ENCODE measurements around the gene SHH. TPM values are rescaled to one million over a fixed set of nuclear protein-coding genes. Genes with fewer than 3 reads are reported as not detected.

Gene SHH
- total and polyA plus RNA-seq, 2 of the 13 experiments (the other 11 are each of a cell fraction or from before 2014, with no cell fraction given), result 1.9 to 3.4 TPM

GRCh38 chr7:155815332-155816191 is 3.3 kb upstream of the SHH start (continued):
- no peak for TF ChIP-seq ZHX2 (IDR thresholded peaks at IDR 0.05; ENCODE audit: low read depth)
- TF ChIP-seq ZHX2 (CRISPR knock-in tag; IDR thresholded peaks at IDR 0.05; ENCODE audit: borderline replicate concordance), result no peak
- TF ChIP-seq SP140L (CRISPR knock-in tag; IDR thresholded peaks at IDR 0.05; ENCODE audit: borderline replicate concordance), result no peak
- TF ChIP-seq ZC3H13 (CRISPR knock-in tag; IDR thresholded peaks at IDR 0.05), result no peak
- no peak for TF ChIP-seq ZNF350 (CRISPR knock-in tag; IDR thresholded peaks at IDR 0.05; ENCODE audit: borderline replicate concordance, low read depth)
- no peak for TF ChIP-seq TBX3 (IDR thresholded peaks at IDR 0.05; ENCODE audit: borderline replicate concordance)
- no peak for TF ChIP-seq ZNF83 (CRISPR knock-in tag; IDR thresholded peaks at IDR 0.05; ENCODE audit: borderline replicate concordance)
- TF ChIP-seq NR1H2 (CRISPR knock-in tag; IDR thresholded peaks at IDR 0.05; ENCODE audit: borderline replicate concordance, low read depth), result no peak
- no peak for TF ChIP-seq NAIF1 (CRISPR knock-in tag; IDR thresholded peaks at IDR 0.05; ENCODE audit: borderline replicate concordance)
- TF ChIP-seq ZNF512B (CRISPR knock-in tag; IDR thresholded peaks at IDR 0.05; ENCODE audit: borderline replicate concordance), result no peak
- no peak for TF ChIP-seq GRHL1 (CRISPR knock-in tag; conservative IDR thresholded peaks at IDR 0.05)
- TF ChIP-seq ZNF317 (CRISPR knock-in tag; IDR thresholded peaks at IDR 0.05), result no peak
- no peak for TF ChIP-seq BRCA1 (CRISPR knock-in tag; IDR thresholded peaks at IDR 0.05)
- TF ChIP-seq CC2D1A (CRISPR knock-in tag; IDR thresholded peaks at IDR 0.05), result no peak
- TF ChIP-seq ZNF691 (CRISPR knock-in tag; IDR thresholded peaks at IDR 0.05; ENCODE audit: borderline replicate concordance, low read depth), result no peak

Measured in HepG2 (cell line).